Transverse colon (tissue), 4 donors: ENCODE results near the gene MED12L. TPM values are rescaled to one million over a fixed set of nuclear protein-coding genes. Genes with fewer than 3 reads are reported as not detected.

Source experiments
- DNase-seq: peaks from one replicate; pipeline ENCODE4 v3.0.0-alpha.2; 2019
- H3K27ac ChIP-seq, 4 donors: fragments of 200-600 bp; sonication (generic); 2 replicates each; pipeline ENCODE4 v1.5.1; 2016 to 2018; ENCODE audit warnings: inconsistent platforms in 4 of 4
- H3K27me3 ChIP-seq: fragments of 200-600 bp; sonication (generic); 2 replicates; pipeline ENCODE4 v1.5.1; 2017; ENCODE audit warnings: inconsistent platforms
- H3K36me3 ChIP-seq, 4 donors: fragments of 200-600 bp; sonication (generic); 2 replicates each; pipeline ENCODE4 v1.5.1; 2017 to 2019; ENCODE audit warnings: inconsistent platforms in 4 of 4
- H3K4me1 ChIP-seq, 4 donors: fragments of 200-600 bp; sonication (generic); 2 replicates each; pipeline ENCODE4 v1.5.1; 2017 to 2020; ENCODE audit warnings: inconsistent platforms in 4 of 4
- H3K4me3 ChIP-seq, 4 donors: fragments of 200-600 bp; sonication (generic); 1 replicate in 1 of 4; 2 replicates in 3 of 4; pipeline versions ENCODE4 v1.5.1 to v1.6.1; 2017 to 2019; ENCODE audit warnings: inconsistent platforms in 4 of 4
- H3K9me3 ChIP-seq, 2 donors: fragments of 200-600 bp; sonication (generic); 2 replicates each; pipeline ENCODE4 v1.5.1; 2017 to 2019; ENCODE audit warnings: inconsistent platforms in 2 of 2
- EP300 ChIP-seq: sonication (generic); formaldehyde crosslinking; IDR thresholded peaks from one replicate; pipeline ENCODE4 v1.6.1; 2017; ENCODE audit warnings: antibody characterized with exemption, low read depth
- POLR2A ChIP-seq: fragments of 450-650 bp; IDR thresholded peaks from one replicate; pipeline ENCODE4 v1.6.1; 2016; ENCODE audit warnings: antibody characterized with exemption, mild to moderate bottlenecking, moderate library complexity
- POLR2AphosphoS5 ChIP-seq, 3 donors: sonication (generic); formaldehyde crosslinking; IDR thresholded peaks; one replicate each; pipeline ENCODE4 v1.6.1; 2016; ENCODE audit warnings: antibody characterized with exemption in 3 of 3
- WGBS, 2 donors: methylation state at CpG; one replicate each; pipeline ENCODE4 v1.1.5; 2018; ENCODE audit warnings: low coverage in 1 of 2; 5-methylcytosine and 5-hydroxymethylcytosine counted together
- in situ Hi-C, 4 donors: fragments of 200-750 bp; cut with MboI; loops; one replicate each; pipeline versions ENCODE4 v1.15.0 to v1.15.1; 2017; ENCODE audit warnings: low sequenced_read_pairs in 3 of 4, low pct_ligation_motif_present in 1 of 4, low pct_unique_long_range_greater_than_20kb in 1 of 4
- intact Hi-C: fragments of 100-400 bp; cut with DNase I; formaldehyde crosslinking; loops from one replicate; pipeline ENCODE4 v1.15.1; 2023; ENCODE audit warnings: low total_unique reads
- total RNA-seq, 4 donors: library from RNA; depleted of rRNA; stranded (reverse); fragments of >200 nt; gene quantifications; one replicate each; pipeline ENCODE4 v1.1.0, GENCODE V29; 2016
- TF ChIP-seq, protein P1 (sequence below), 5 experiments: fragments of 200-600 bp in 3 of 5; fragments of 450-650 bp in 2 of 5; sonication (generic) in 3 of 5; IDR thresholded peaks; 1 replicate in 2 of 5; 2 replicates in 3 of 5; pipeline ENCODE4 v1.5.1; 2016 to 2017; ENCODE audit warnings: antibody characterized with exemption in 5 of 5, inconsistent platforms in 3 of 5, mild to moderate bottlenecking in 2 of 5, moderate library complexity in 1 of 5

The MED12L gene
- total RNA-seq, 4 donors from 2014 or later: under 0.01 to 8.6 (median 0.64) TPM

DNA sequence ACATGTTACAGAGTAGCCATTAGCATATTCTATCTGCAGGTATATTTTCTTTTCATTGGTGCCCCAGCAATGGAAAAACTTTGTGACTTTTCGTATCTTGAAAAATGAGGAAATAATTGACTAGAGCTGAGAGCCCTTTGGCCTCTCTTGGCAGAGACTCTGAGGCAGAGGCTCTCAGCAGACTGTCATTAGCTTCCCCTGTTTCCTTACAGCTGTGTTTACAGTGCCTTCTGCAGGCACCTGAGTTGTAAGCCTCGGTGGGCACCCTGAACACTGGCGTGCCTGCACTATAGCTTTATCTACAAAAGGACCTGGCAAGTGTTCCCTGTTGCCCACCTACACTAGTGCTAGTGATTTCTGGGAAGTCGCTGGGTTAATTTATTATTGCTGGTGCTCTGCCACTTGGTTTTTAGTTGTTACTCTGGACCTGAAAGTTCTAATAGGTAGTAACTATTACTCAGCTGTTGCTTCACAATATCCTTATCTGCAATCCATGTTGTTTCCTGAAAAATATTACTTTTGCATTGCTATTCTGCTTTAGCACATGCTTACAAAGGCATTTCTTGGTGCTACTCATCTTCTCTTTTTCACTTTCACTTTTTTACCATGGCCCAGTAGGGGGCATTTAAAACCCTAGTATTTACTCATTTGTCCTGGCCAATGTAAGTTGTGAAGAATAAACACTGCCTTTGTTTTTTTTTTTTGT is 125.4 kb downstream of the MED12L start:
- intact Hi-C loops: no loop called here
- H3K9me3 ChIP-seq: no peaks in the 10 kb centered on the region
- TF ChIP-seq EP300 (no peak), POLR2A (no peak)
- TF ChIP-seq, protein P1, sequence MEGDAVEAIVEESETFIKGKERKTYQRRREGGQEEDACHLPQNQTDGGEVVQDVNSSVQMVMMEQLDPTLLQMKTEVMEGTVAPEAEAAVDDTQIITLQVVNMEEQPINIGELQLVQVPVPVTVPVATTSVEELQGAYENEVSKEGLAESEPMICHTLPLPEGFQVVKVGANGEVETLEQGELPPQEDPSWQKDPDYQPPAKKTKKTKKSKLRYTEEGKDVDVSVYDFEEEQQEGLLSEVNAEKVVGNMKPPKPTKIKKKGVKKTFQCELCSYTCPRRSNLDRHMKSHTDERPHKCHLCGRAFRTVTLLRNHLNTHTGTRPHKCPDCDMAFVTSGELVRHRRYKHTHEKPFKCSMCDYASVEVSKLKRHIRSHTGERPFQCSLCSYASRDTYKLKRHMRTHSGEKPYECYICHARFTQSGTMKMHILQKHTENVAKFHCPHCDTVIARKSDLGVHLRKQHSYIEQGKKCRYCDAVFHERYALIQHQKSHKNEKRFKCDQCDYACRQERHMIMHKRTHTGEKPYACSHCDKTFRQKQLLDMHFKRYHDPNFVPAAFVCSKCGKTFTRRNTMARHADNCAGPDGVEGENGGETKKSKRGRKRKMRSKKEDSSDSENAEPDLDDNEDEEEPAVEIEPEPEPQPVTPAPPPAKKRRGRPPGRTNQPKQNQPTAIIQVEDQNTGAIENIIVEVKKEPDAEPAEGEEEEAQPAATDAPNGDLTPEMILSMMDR (IDR thresholded peaks at IDR 0.05): no peak
- H3K27me3 ChIP-seq: no peaks in the 10 kb centered on the region
- peak overlapping the region in 3 of 4 donors; percentile 11 to 58 (median 53) for H3K27ac ChIP-seq
- DNase-seq: peak; percentile 36
- H3K4me3 ChIP-seq: peak overlapping the region in 1 of 4 donors; percentile 26
- 25 to 60% methylated on average over 1 to 4 of the region's 4 CpGs for WGBS, 2 donors
- H3K4me1 ChIP-seq: peaks cover 0 to 17% (median 8%) of the 10 kb centered on the region in 4 donors
- H3K36me3 ChIP-seq: no peaks in the 10 kb centered on the region
- in situ Hi-C loops: loop anchor here in 1 of 4 donors (10.0 kb wide), 1 partner anchor 46 kb away; no protein-coding TSS in a partner anchor

DNA sequence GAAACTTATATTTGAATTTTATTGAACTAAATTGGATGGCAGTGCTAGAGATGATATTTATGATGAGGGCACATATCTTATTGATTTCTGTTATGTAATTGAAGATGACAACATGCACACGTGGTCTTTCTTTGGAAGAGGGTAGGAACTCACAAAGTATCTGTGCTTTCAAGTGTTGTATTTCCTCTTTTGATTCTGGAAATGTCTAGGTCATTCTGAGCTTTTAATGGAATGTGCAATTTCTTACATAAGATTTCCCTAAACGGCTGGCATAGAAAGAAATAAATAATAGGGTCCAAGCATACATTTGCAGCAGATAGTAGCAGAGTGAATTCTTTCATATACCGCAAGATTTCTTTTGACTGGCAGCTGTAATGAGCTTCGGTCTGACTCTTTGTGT is 127.7 kb downstream of the MED12L start:
- no peaks in the 10 kb centered on the region for H3K27me3 ChIP-seq
- H3K36me3 ChIP-seq: no peaks in the 10 kb centered on the region
- H3K9me3 ChIP-seq: no peaks in the 10 kb centered on the region
- no peak overlapping the region for H3K4me3 ChIP-seq
- no peak overlapping the region for H3K27ac ChIP-seq
- no peak for TF ChIP-seq POLR2AphosphoS5 (IDR thresholded peaks at IDR 0.05)
- TF ChIP-seq, protein P1 (IDR thresholded peaks at IDR 0.05): no peak
- TF ChIP-seq POLR2A: no peak
- TF ChIP-seq EP300: no peak
- in situ Hi-C loops: loop anchor here in 1 of 4 donors (10.0 kb wide), 1 partner anchor 48 kb away; no protein-coding TSS in a partner anchor
- 69 to 79% methylated on average over 4 of the region's 4 CpGs for WGBS, 2 donors
- DNase-seq: no peak
- peaks cover 0 to 17% (median 9%) of the 10 kb centered on the region in 4 donors for H3K4me1 ChIP-seq
- intact Hi-C loops: no loop called here

DNA sequence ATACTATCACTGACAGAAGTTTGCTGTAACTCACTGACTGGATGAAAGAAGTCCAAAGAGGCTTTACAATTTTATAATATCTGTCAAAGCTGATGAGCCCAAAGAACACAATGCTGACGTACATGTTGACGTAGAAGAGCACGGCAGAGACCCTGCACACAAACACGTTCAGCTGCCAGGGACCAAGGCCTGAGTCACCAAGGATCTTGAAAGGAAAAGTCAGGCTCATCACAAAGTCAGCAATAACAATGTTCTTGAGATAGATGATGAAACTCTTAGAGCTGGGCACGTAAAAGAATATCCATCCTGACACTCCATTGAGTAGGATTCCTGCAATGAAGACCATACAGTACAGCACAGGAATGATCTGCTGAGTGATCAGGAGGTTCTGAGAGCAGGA is 128.4 kb downstream of the MED12L start:
- intact Hi-C loops: no loop called here
- H3K27me3 ChIP-seq: no peaks in the 10 kb centered on the region
- no peak for DNase-seq
- TF ChIP-seq, protein P1 (IDR thresholded peaks at IDR 0.05): no peak
- TF ChIP-seq POLR2A: no peak
- no peak for TF ChIP-seq POLR2AphosphoS5 (IDR thresholded peaks at IDR 0.05)
- no peak for TF ChIP-seq EP300
- no peaks in the 10 kb centered on the region for H3K9me3 ChIP-seq
- no peak overlapping the region for H3K4me3 ChIP-seq
- H3K36me3 ChIP-seq: no peaks in the 10 kb centered on the region
- 40 to 92% methylated on average over 2 to 5 of the region's 5 CpGs for WGBS, 2 donors
- H3K27ac ChIP-seq: no peak overlapping the region
- peaks cover 0 to 17% (median 9%) of the 10 kb centered on the region in 4 donors for H3K4me1 ChIP-seq
- in situ Hi-C loops: loop anchor here in 1 of 4 donors (10.0 kb wide), 1 partner anchor 49 kb away; no protein-coding TSS in a partner anchor

DNA sequence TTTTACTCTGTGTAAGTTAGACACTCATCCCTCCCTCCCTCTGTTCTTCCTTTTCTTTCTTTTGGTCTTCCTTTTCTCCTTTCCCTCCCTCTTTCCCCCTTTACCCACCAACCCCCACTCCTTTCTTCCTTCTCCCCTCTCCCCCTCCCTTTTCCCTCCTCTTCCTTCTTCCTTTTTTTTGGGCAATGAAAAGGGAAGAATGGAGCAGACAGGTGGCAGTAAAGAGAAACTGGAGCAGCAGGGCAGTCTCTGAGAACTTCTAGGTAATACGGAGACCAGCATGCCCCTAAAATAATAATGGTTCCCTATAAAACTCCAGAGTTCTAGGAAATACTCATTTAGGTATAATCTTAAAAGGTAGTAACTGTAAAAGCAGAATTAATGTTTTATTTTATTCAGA is 129.0 kb downstream of the MED12L start:
- in situ Hi-C loops (loop anchor here in 1 of 4 donors (10.0 kb wide), 1 partner anchor 50 kb away; no protein-coding TSS in a partner anchor), intact Hi-C loops (no loop called here)
- DNase-seq: no peak
- no peak overlapping the region for H3K27ac ChIP-seq
- H3K4me3 ChIP-seq: no peak overlapping the region
- 65 to 86% methylated on average over 1 of the region's 1 CpG for WGBS, 2 donors
- H3K36me3 ChIP-seq: no peaks in the 10 kb centered on the region
- H3K27me3 ChIP-seq: no peaks in the 10 kb centered on the region
- no peak for TF ChIP-seq POLR2AphosphoS5 (IDR thresholded peaks at IDR 0.05)
- TF ChIP-seq, protein P1 (IDR thresholded peaks at IDR 0.05): no peak
- no peak for TF ChIP-seq EP300
- TF ChIP-seq POLR2A: no peak
- H3K9me3 ChIP-seq: no peaks in the 10 kb centered on the region
- H3K4me1 ChIP-seq: peaks cover 0 to 17% (median 9%) of the 10 kb centered on the region in 4 donors
